Measurements from ENCODE around the gene CPHXL. TPM values are rescaled to one million over a fixed set of nuclear protein-coding genes. Genes with fewer than 3 reads are reported as not detected.

The CPHXL gene
- total RNA-seq, 1 experiment from 2014 or later = not detected

DNA sequence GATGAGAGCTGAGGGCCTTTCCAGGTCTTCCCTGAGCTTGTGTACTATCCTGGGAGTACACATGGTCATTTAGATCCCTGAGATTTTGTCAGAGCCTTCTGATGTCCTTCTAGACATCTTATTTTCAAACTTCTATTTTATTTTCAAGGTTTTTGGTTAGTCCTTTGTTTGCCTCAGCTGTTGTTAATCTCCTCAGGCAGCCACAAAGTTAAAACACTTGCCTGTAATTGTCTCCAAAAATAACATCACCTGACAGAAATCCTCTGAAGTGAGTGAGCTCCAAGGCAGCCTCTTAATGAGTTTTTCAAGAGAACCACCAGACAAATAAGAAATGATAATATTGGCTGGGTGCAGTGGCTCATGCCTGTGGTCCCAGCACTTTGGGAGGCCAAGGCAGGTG is 43.8 kb upstream of the CPHXL start:
- H3K27ac ChIP-seq (ENCODE audit: insufficient read length, low read depth, low read length) = no peak overlapping the region
- H3K9me3 Mint-ChIP-seq = peaks cover 9 to 15% of the 10 kb centered on the region in 2 experiments; a peak in 4 of 5 replicates
- no peak overlapping the region for H3K56ac ChIP-seq (ENCODE audit: insufficient read length, low read depth, low read length)
- no peak overlapping the region for H2BK20ac ChIP-seq (ENCODE audit: low read depth, low read length, poor library complexity, severe bottlenecking)
- H3K79me2 ChIP-seq (ENCODE audit: insufficient read depth, low read length) = no peaks in the 10 kb centered on the region
- no peaks in the 10 kb centered on the region for H3K79me1 ChIP-seq (ENCODE audit: insufficient read depth, low read depth, low read length, poor library complexity, severe bottlenecking)
- no peak overlapping the region for H4K91ac ChIP-seq (ENCODE audit: insufficient read length, low read depth, low read length)
- H3K23me2 ChIP-seq (ENCODE audit: insufficient read length, low read depth, low read length, poor library complexity, severe bottlenecking) = no peaks in the 10 kb centered on the region
- H3K4me1 Mint-ChIP-seq = no peaks in the 10 kb centered on the region
- H4K8ac ChIP-seq (replicated peaks; ENCODE audit: insufficient read length, low read depth, low read length) = no peak overlapping the region
- H3K4me3 Mint-ChIP-seq = no peak overlapping the region
- H3T11ph ChIP-seq (ENCODE audit: low read length) = no peak overlapping the region
- H2BK15ac ChIP-seq (ENCODE audit: low read depth, low read length) = no peak overlapping the region
- H3K27me3 Mint-ChIP-seq (ENCODE audit: low read depth) = peaks cover 6% of the 10 kb centered on the region
- TF ChIP-seq, protein P1, sequence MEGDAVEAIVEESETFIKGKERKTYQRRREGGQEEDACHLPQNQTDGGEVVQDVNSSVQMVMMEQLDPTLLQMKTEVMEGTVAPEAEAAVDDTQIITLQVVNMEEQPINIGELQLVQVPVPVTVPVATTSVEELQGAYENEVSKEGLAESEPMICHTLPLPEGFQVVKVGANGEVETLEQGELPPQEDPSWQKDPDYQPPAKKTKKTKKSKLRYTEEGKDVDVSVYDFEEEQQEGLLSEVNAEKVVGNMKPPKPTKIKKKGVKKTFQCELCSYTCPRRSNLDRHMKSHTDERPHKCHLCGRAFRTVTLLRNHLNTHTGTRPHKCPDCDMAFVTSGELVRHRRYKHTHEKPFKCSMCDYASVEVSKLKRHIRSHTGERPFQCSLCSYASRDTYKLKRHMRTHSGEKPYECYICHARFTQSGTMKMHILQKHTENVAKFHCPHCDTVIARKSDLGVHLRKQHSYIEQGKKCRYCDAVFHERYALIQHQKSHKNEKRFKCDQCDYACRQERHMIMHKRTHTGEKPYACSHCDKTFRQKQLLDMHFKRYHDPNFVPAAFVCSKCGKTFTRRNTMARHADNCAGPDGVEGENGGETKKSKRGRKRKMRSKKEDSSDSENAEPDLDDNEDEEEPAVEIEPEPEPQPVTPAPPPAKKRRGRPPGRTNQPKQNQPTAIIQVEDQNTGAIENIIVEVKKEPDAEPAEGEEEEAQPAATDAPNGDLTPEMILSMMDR (conservative IDR thresholded peaks at IDR 0.05) = no peak
- no peak overlapping the region for H2BK120ac ChIP-seq (ENCODE audit: low read depth, low read length, poor library complexity, severe bottlenecking)
- DNase-seq = no peak
- H3K27ac Mint-ChIP-seq = no peak overlapping the region
- no peak overlapping the region for H3K4me2 ChIP-seq (ENCODE audit: insufficient read depth, insufficient read length, low read length)
- no peak overlapping the region for H2BK12ac ChIP-seq (ENCODE audit: insufficient read length, low read depth, low read length)
- peaks cover 8% of the 10 kb centered on the region for H3K9me3 ChIP-seq (ENCODE audit: control insufficient read depth, low read depth, low read length)
- no peak overlapping the region for H3K23ac ChIP-seq (ENCODE audit: insufficient read length, low read depth, low read length)
- no peak overlapping the region for H3K4ac ChIP-seq (ENCODE audit: low read depth, low read length)
- H4K20me1 ChIP-seq (ENCODE audit: control insufficient read depth, insufficient read depth, insufficient read length) = no peaks in the 10 kb centered on the region
- no peak overlapping the region for H4K5ac ChIP-seq (ENCODE audit: insufficient read length, low read depth, low read length)
- H3K27me3 ChIP-seq (ENCODE audit: insufficient read depth, low read length) = no peaks in the 10 kb centered on the region
- no peaks in the 10 kb centered on the region for H3K4me1 ChIP-seq (ENCODE audit: insufficient read depth, low read length)
- H3K9ac ChIP-seq (ENCODE audit: extremely low read depth, insufficient read length, low read length) = no peak overlapping the region
- H3K18ac ChIP-seq (ENCODE audit: insufficient read length, low read depth, low read length) = no peak overlapping the region
- H2AK5ac ChIP-seq (ENCODE audit: insufficient read length, low read length) = no peak overlapping the region
- H2AFZ ChIP-seq (ENCODE audit: low read length) = no peak overlapping the region
- peaks cover 3 to 7% (median 5%) of the 10 kb centered on the region in 3 experiments; a peak in 2 of 7 replicates for H3K36me3 Mint-ChIP-seq (ENCODE audit: insufficient read depth in 1 of 3, low read depth in 3 of 3)
- H2BK5ac ChIP-seq (ENCODE audit: insufficient read length, low read length) = no peak overlapping the region
- no peak overlapping the region for H3K14ac ChIP-seq (ENCODE audit: insufficient read depth, low read length)

Measured in H9 (cell line).